K562 (cell line): ENCODE data around the gene SDHC. TPM values are rescaled to one million over a fixed set of nuclear protein-coding genes. Genes with fewer than 3 reads are reported as not detected.

ENCODE experiments used
- ATAC-seq: fragments of 200-7000 bp; cut with Tn5 transposase; 3 replicates; pipeline ENCODE4 v1.9.1; 2020; ENCODE audit warnings: moderate library complexity
- BruUV-seq: library from RNA; stranded (reverse); fragments of 400-500 nt; replicated peaks from 2 replicates; lab custom pipeline; 2021; lab: Mats Ljungman, UMichigan
- CTCF ChIA-PET: fragments of 300-600 bp; formaldehyde crosslinking; extraction: SDS; loops from one replicate; lab custom pipeline; 2021; ENCODE audit warnings: low intra/inter-chr PET ratio; lab: Yijun Ruan, JAX
- POLR2A ChIA-PET: fragments of 300-600, 350-650 bp; sonication (Branson Sonifier 250); formaldehyde crosslinking; extraction: SDS; loops from one replicate; lab custom pipeline; 2021; ENCODE audit warnings: antibody characterized with exemption, inconsistent platforms; lab: Yijun Ruan, JAX
- DNase-seq, 4 experiments: peaks; one replicate each; pipeline versions ENCODE4 v3.0.0 to v3.0.0-alpha.2; 2011 to 2018; ENCODE audit warnings: low spot score in 3 of 4, mixed read lengths in 3 of 4; ENCODE audit errors: extremely low read depth in 1 of 4
- FAIRE-seq: peaks from 2 replicates; lab custom pipeline; 2011; peaks lifted over from hg19 to GRCh38; lab: Jason Lieb, UNC
- H2AFZ ChIP-seq: 2 replicates; pipeline ENCODE4 v1.6.0; 2011; ENCODE audit warnings: low read depth, low read length, control low read depth, inconsistent platforms
- H3K27ac ChIP-seq: fragments of 200-600 bp; 3 replicates; pipeline ENCODE4 v1.8.0; 2011; ENCODE audit warnings: low read depth, mild to moderate bottlenecking, control low read depth, inconsistent platforms, low read length, moderate library complexity, mixed read lengths; ENCODE audit errors: extremely low read depth
- H3K27me3 ChIP-seq, 2 experiments: fragments of 300-600 bp in 1 of 2; 2 replicates in 1 of 2; 3 replicates in 1 of 2; pipeline versions ENCODE4 v1.6.0 to v1.8.0; 2011; ENCODE audit warnings: inconsistent platforms in 2 of 2, low read length in 2 of 2, mild to moderate bottlenecking in 1 of 2, mixed read lengths in 1 of 2, moderate library complexity in 1 of 2; ENCODE audit not compliant: control insufficient read depth in 2 of 2, insufficient read depth in 2 of 2
- H3K36me3 ChIP-seq: fragments of 300-600 bp; 3 replicates; pipeline ENCODE4 v1.8.0; 2011; ENCODE audit warnings: mild to moderate bottlenecking, low read length, inconsistent platforms; ENCODE audit not compliant: control insufficient read depth, insufficient read depth
- H3K4me1 ChIP-seq, 2 experiments: fragments of 200-600 bp in 1 of 2; replicated peaks in 1 of 2; 2 replicates in 1 of 2; 3 replicates in 1 of 2; pipeline versions ENCODE4 v1.5.1 to v1.8.0; 2011; ENCODE audit warnings: inconsistent platforms in 2 of 2, low read length in 2 of 2, mild to moderate bottlenecking in 1 of 2, mixed read lengths in 1 of 2, moderate library complexity in 1 of 2; ENCODE audit not compliant: control insufficient read depth in 2 of 2, insufficient read depth in 2 of 2
- H3K4me2 ChIP-seq: 2 replicates; pipeline ENCODE4 v1.6.1; 2011; ENCODE audit warnings: low read length, control low read depth, inconsistent platforms, mixed read lengths; ENCODE audit not compliant: insufficient read depth
- H3K4me3 ChIP-seq: fragments of 200-600 bp; sonication (generic), shearing (Covaris generic); 2 replicates; pipeline ENCODE4 v1.5.1; 2016; ENCODE audit warnings: control low read depth, inconsistent platforms
- H3K79me2 ChIP-seq: fragments of 200-600 bp; 3 replicates; pipeline ENCODE4 v1.8.0; 2011; ENCODE audit warnings: low read length, inconsistent platforms; ENCODE audit not compliant: control insufficient read depth, insufficient read depth
- H3K9ac ChIP-seq, 2 experiments: 2 replicates each; pipeline versions ENCODE4 v1.6.0 to v1.6.1; 2011; ENCODE audit warnings: low read depth in 2 of 2, low read length in 2 of 2, control low read depth in 1 of 2, inconsistent platforms in 1 of 2, mild to moderate bottlenecking in 1 of 2, mixed read lengths in 1 of 2; ENCODE audit not compliant: insufficient read depth in 1 of 2
- H3K9me1 ChIP-seq: one replicate; pipeline ENCODE4 v1.6.0; 2011; ENCODE audit warnings: inconsistent platforms, mild to moderate bottlenecking, low read length, moderate library complexity; ENCODE audit not compliant: control insufficient read depth, insufficient read depth
- H3K9me3 ChIP-seq: replicated peaks from 2 replicates; pipeline ENCODE4 v1.5.1; 2011; ENCODE audit warnings: low read depth, low read length, inconsistent platforms; ENCODE audit not compliant: control insufficient read depth, insufficient read depth
- H4K20me1 ChIP-seq: replicated peaks from 2 replicates; pipeline ENCODE4 v1.6.1; 2011; ENCODE audit warnings: low read length, inconsistent platforms, mixed read lengths; ENCODE audit not compliant: control insufficient read depth, insufficient read depth
- ARNT ChIP-seq, 2 experiments: fragments of 450-650 bp; IDR thresholded peaks; 2 replicates each; pipeline ENCODE4 v1.6.1; 2016; ENCODE audit warnings: mild to moderate bottlenecking in 1 of 2
- BACH1 ChIP-seq: fragments of 200-800 bp; sonication (Bioruptor generic); IDR thresholded peaks from 2 replicates; pipeline ENCODE4 v1.6.1; 2016; ENCODE audit warnings: missing genetic modification characterization, missing compliant biosample characterization
- DLX4 ChIP-seq: fragments of 250-450 bp; sonication (Bioruptor Pico); IDR thresholded peaks from 2 replicates; pipeline ENCODE4 v1.6.1; 2021; ENCODE audit warnings: mild to moderate bottlenecking
- NCOA6 ChIP-seq: fragments of 450-650 bp; IDR thresholded peaks from 2 replicates; pipeline ENCODE4 v1.6.1; 2017; ENCODE audit warnings: mild to moderate bottlenecking
- NFE2L1 ChIP-seq: fragments of 450-650 bp; IDR thresholded peaks from 2 replicates; pipeline ENCODE4 v1.6.1; 2016; ENCODE audit warnings: missing genetic modification characterization, low read depth, mild to moderate bottlenecking, missing compliant biosample characterization, moderate library complexity, borderline replicate concordance
- PHTF2 ChIP-seq: fragments of 250-450 bp; sonication (Bioruptor Pico); IDR thresholded peaks from 2 replicates; pipeline ENCODE4 v1.5.0; 2021; ENCODE audit warnings: mild to moderate bottlenecking
- SFPQ ChIP-seq: fragments of 200-400 bp; formaldehyde crosslinking; IDR thresholded peaks from 2 replicates; pipeline ENCODE4 v1.6.1; 2017; ENCODE audit warnings: mild to moderate bottlenecking, low read depth, low read length, moderate library complexity
- ZBTB7A ChIP-seq: IDR thresholded peaks from 2 replicates; pipeline ENCODE4 v1.6.1; 2011; ENCODE audit warnings: low read depth, mild to moderate bottlenecking, low read length, moderate library complexity, borderline replicate concordance; ENCODE audit not compliant: control insufficient read depth
- ZC3H4 ChIP-seq: sonication (generic); formaldehyde crosslinking; IDR thresholded peaks from 2 replicates; pipeline ENCODE4 v1.9.0; 2021; ENCODE audit warnings: missing genetic modification reagents, borderline replicate concordance
- ZNF212 ChIP-seq: fragments of 450-650 bp; formaldehyde crosslinking; IDR thresholded peaks from 2 replicates; pipeline ENCODE4 v1.4.0; 2020; ENCODE audit warnings: mild to moderate bottlenecking
- ZNF217 ChIP-seq: sonication (generic); formaldehyde crosslinking; IDR thresholded peaks from 2 replicates; pipeline ENCODE4 v1.8.0; 2022; ENCODE audit warnings: mild to moderate bottlenecking, missing genetic modification reagents
- ZSCAN32 ChIP-seq: fragments of 450-650 bp; formaldehyde crosslinking; IDR thresholded peaks from 2 replicates; pipeline ENCODE4 v1.4.0; 2020; ENCODE audit warnings: mild to moderate bottlenecking, moderate library complexity
- WGBS: fragments of 100-300 bp; shearing (Covaris generic); methylation state at CpG from one replicate; pipeline ENCODE4 v1.1.6; 2016; ENCODE audit warnings: low coverage, mixed read lengths; ENCODE audit not compliant: insufficient coverage; ENCODE audit errors: missing lambda C conversion rate; 5-methylcytosine and 5-hydroxymethylcytosine counted together
- in situ Hi-C: fragments of 300-500 bp; cut with MboI; formaldehyde crosslinking; loops from 4 replicates; pipeline ENCODE4 v1.15.0; 2018; ENCODE audit warnings: inconsistent platforms, mixed read lengths
- intact Hi-C: fragments of 100-400 bp; cut with micrococcal nuclease; formaldehyde crosslinking; loops from 2 replicates; pipeline ENCODE4 v1.14.2; 2022
- polyA plus RNA-seq, 8 experiments: library from polyadenylated mRNA; depleted of rRNA in 4 of 8; stranded (reverse) in 5 of 8; unstranded in 3 of 8; fragments of >200 nt; fragmentation: Nextera tagmentation in 2 of 8; fragmentation: Illumina TruSeq in 1 of 8; extraction: Ambion mirVana in 2 of 8; extraction: Trizol in 1 of 8; gene quantifications; 2 replicates each; pipeline versions ENCODE4 v1.2.1 to v1.2.3, GENCODE V29; 2011 to 2014; ENCODE audit warnings: inconsistent platforms in 1 of 8, missing spikeins in 1 of 8
- total RNA-seq, 7 experiments: library from RNA; depleted of rRNA in 6 of 7; stranded (reverse); fragments of >200 nt in 6 of 7; fragmentation: Illumina TruSeq in 2 of 7; extraction: Trizol in 2 of 7; gene quantifications; 2 replicates each; pipeline versions ENCODE4 v1.2.1 to v1.2.3, GENCODE V29; 2011 to 2021; ENCODE audit warnings: low replicate concordance in 1 of 7

The SDHC gene
- total and polyA plus RNA-seq, 9 of the 15 experiments (the other 6 are each of a cell fraction or from before 2014, with no cell fraction given): 7.7 to 309 (median 174) TPM

- H3K9ac ChIP-seq: no peak overlapping the region
- CTCF ChIA-PET: no interaction called here
- H2AFZ ChIP-seq: no peak overlapping the region
- H3K4me2 ChIP-seq: no peak overlapping the region
- in situ Hi-C loops: no loop called here
- no peaks in the 10 kb centered on the region for H3K27me3 ChIP-seq
- H3K79me2 ChIP-seq: no peaks in the 10 kb centered on the region
- H3K4me3 ChIP-seq: no peak overlapping the region
- TF ChIP-seq ZNF212 (CRISPR knock-in tag) (no peak), SFPQ (no peak), ARNT (IDR thresholded peaks at IDR 0.05) (no peak), ZC3H4 (CRISPR knock-in tag) (no peak), ZBTB7A (no peak), DLX4 (CRISPR knock-in tag) (no peak), NCOA6 (no peak), NFE2L1 (tag) (no peak), PHTF2 (no peak), BACH1 (tag) (no peak), ZNF217 (CRISPR knock-in tag) (no peak), ZSCAN32 (CRISPR knock-in tag) (no peak)
- POLR2A ChIA-PET: no interaction called here
- H3K27ac ChIP-seq: no peak overlapping the region
- H4K20me1 ChIP-seq: no peaks in the 10 kb centered on the region
- FAIRE-seq (no peak), DNase-seq (no peak), ATAC-seq (no peak)
- H3K36me3 ChIP-seq: peaks cover 62% of the 10 kb centered on the region; the same call in 2 of the 3 replicates
- H3K4me1 ChIP-seq: no peaks in the 10 kb centered on the region
- no TSS peak for BruUV-seq
- H3K9me3 ChIP-seq: no peaks in the 10 kb centered on the region
- H3K9me1 ChIP-seq: no peaks in the 10 kb centered on the region
- intact Hi-C loops: no loop called here
- 88% methylated on average over 5 of the region's 5 CpGs for WGBS
Observed at GRCh38 chr1:161342821-161343220, 28.6 kb downstream of the SDHC start.
